HG03095 (cell line): ENCODE data around the gene ERICH6.

Source experiments
- ATAC-seq: cut with Tn5 transposase; IDR thresholded peaks from one replicate; pipeline ENCODE4 v1.9.1; 2021; ENCODE audit warnings: moderate library complexity; ENCODE audit not compliant: unreplicated experiment

Gene ERICH6

DNA sequence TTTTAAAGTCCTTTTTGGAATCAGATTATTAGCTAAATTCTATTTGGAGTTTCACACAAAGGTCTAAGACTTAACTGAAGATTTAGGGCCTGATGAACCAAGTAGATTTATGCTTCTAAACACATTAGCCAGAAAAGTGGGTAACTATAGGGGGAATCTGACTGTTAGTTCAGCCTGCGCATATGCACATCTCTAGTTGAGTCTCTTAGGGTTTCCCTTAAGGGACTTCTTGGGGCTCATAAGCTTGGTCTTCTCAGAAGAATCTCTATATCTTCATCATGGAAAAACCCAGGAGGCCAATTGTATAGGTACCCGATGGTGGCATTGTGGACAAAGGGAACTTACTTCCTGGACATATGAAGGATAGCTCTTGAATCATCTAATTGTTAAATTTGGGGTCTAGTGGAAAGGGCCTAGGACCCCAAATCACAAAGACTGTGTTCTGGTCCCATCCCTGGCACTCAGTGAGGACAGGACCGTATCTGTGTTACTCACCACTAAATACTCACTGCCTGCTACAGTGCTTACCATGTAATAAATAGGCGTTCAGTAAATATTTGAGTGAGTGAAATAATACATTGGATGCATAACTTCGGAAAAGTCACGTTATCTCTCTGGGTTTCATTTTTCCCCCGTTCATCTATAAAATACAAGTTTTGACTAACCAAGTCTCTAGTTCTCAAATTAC lies 83.6 kb downstream of the ERICH6 start:
- no peak for ATAC-seq

DNA sequence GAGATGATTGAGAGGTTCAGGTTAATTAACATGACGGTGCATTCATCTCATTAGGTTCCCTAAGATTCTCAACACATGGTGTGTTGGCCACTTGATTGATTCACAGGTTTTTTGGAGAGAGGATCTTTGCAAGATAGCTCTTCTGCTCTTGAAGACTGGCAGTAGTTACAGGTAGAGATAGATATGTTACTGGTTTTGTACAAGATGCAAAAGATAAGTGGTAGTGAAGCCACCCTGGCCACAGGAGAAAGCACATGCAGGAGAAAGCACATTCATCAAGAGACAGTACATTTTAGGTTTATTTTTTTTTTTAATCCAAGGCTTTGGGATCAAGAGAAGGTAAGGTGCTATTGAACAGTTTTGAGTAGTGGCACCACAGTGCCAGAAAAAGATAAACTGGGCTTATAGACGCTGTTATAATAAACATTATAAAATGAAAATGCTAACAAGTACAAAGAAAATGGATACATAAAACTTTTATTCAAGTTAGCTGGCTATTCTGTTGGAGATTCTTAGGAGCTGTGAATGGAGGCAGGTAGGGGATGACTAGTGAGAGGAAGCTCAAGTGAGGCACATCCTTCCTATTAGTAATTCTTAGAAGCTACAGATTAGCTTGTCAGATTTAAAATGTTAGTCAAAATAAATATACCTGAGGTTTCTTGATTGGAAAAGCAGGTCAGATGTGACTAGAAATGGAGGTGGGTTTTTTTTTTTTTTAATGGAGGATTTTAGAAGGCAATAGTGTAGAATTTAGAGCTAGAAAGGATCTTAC lies 89.8 kb downstream of the ERICH6 start:
- ATAC-seq = no peak

DNA sequence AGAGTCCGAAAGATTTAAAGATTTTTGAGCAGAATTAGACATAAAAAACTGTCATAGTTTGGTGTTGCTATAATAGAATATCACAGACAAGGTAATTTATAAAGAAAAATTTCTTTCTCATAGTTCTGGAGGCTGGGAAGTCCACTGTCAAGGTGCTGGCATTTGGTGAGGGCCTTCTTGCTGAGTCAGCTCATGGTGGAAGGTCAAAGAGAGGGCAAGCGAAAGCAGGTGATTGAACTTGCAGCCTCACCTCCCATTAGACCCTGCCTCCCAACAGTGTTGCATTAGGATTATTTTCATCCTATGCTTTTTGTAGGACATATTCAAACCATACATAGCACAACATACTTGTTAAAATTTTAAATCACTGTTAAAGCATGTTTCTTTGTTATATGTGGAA lies 90.7 kb downstream of the ERICH6 start:
- no peak for ATAC-seq

DNA sequence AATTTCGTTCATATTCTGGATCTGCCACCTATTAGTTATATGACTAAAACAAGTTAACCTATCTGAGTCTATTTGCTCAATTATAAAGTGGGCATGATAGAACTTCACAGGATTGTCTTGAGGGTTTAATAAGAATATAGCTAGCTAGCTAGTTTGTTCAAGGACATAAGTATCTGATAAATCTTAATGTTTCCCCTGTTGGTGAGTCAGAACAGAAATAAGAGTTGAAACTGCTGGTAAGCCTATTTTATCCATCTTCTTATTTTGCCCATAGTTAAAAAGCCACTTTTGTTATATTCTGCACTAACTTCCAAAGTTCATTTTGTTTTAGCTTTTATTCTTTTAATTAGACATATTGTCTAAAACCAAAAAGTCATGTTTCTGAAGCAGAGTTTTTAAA lies 91.2 kb downstream of the ERICH6 start:
- no peak for ATAC-seq

DNA sequence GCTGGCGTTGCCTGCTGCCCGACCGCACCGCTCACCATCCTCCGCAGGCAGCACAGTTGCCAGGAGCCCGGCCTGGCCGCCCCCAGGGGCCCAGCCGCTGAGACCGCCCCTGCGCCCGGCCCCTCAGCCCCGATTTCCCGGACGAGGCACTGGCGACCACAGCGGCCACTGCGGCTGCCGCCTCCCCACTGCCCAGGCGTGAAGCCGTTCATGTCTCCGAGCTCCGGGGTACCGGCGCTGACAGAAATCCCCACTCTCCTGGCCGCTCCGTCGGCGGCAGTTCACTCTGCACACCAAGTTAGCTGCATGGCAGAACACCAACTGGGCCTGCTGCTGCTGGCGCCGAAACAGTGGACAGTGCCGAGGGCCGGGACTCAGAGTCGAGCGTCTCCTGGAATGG lies 92.1 kb downstream of the ERICH6 start:
- no peak for ATAC-seq

DNA sequence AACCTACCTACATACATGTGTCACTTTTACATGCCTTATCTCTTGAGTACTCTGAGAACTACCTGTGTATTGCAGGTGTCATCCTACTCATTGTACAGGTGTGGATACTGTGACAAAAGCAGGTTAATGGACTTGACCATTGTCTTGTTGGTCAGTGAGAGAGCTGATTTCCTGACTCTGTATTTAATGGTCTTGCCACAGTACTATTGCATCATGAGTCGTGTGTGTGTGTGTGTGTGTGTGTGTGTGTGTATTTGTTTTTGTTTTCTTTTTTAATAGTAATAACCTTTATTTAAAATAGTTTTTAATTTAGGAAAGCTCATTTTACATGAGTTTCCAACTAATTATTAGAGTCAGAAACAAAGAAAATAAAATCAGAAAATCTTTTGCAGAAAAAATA lies 92.9 kb downstream of the ERICH6 start:
- no peak for ATAC-seq

DNA sequence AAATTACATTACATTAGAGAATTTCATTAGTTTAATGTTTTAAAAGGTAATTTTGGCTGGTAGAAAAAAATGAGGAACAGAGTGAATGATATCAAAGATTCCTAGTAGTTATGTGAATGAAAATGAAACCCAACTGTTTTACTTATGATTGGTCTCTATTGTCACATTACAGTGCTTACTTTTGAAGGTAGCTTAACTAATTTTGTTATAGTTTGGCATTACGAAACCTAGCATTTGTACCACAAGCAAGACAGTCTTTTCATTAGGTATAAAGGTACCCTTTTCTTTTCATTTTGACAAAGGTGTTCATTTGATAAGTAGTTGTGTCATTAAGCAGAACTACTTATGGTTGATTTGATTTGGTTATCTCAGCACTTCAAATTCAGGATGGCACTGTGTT lies 93.7 kb downstream of the ERICH6 start:
- ATAC-seq = no peak
